GM15510 (cell line): ENCODE measurements around the gene MIEF1.

Experiments
- POLR2A ChIP-seq: IDR thresholded peaks from 3 replicates; pipeline ENCODE4 v1.6.1; 2011; ENCODE audit warnings: borderline replicate concordance; ENCODE audit not compliant: insufficient read length; ENCODE audit errors: extremely low read depth

Gene MIEF1

GRCh38 chr22:39565414-39565944, 63.4 kb downstream of the MIEF1 start:
- no peak for TF ChIP-seq POLR2A

GRCh38 chr22:39567135-39567946, 65.3 kb downstream of the MIEF1 start:
- no peak for TF ChIP-seq POLR2A
